Measurements from ENCODE around the gene PUS7L. TPM values are rescaled to one million over a fixed set of nuclear protein-coding genes. Genes with fewer than 3 reads are reported as not detected.
"Not testable (repeated sequence)": the region's sequence is repeated elsewhere in the genome, so short reads cannot be mapped to it uniquely, and the experiment has no call there.

PUS7L gene
- total and polyA plus RNA-seq, 4 experiments from 2014 or later: 25.4 to 26.8 (median 25.5) TPM

DNA sequence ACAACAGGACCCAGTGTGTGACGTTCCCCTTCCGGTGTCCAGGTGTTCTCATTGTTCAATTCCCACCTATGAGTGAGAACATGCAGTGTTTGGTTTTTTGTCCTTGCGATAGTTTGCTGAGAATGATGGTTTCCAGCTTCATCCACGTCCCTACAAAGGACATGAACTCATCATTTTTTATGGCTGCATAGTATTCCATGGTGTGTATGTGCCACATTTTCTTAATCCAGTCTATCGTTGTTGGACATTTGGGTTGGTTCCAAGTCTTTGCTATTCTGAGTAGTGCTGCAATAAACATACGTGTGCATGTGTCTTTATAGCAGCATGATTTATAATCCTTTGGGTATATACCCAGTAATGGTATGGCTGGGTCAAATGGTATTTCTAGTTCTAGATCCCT, 7.2 kb downstream of the PUS7L start:
- CTCF ChIA-PET (ENCODE audit: partially characterized antibody); H3K36me3 ChIP-seq (ENCODE audit: insufficient read depth, low read length); H3K27me3 ChIP-seq (ENCODE audit: insufficient read depth, low read length); POLR2A ChIA-PET (ENCODE audit: partially characterized antibody); H3K4me3 ChIP-seq (ENCODE audit: low read length in 2 of 2); H3K27ac ChIP-seq (ENCODE audit: low read depth, low read length); H3K9me3 Mint-ChIP-seq; DNase-seq; H3K9me3 ChIP-seq (ENCODE audit: control insufficient read depth in 1 of 2, low read length in 2 of 2); H3K4me3 Mint-ChIP-seq; H3K27me3 Mint-ChIP-seq; H3K27ac Mint-ChIP-seq: not testable (repeated sequence)
- H3K36me3 Mint-ChIP-seq: peaks cover 41 to 43% of the 10 kb centered on the region in 2 donors
- intact Hi-C loops (cut with micrococcal nuclease): loop anchor here (10.0 kb wide), 1 partner anchor 1463 kb away; the partner anchor contains the start of gene ANO6
- peaks cover 21 to 41% (median 31%) of the 10 kb centered on the region in 4 donors for H3K4me1 Mint-ChIP-seq
- H3K4me1 ChIP-seq (ENCODE audit: insufficient read depth, low read length): peaks cover 16% of the 10 kb centered on the region

- DNase-seq: no peak
- peaks cover 13% of the 10 kb centered on the region for H3K4me1 ChIP-seq (ENCODE audit: insufficient read depth, low read length)
- H3K27ac ChIP-seq (ENCODE audit: low read depth, low read length): no peak overlapping the region
- no peaks in the 10 kb centered on the region for H3K27me3 Mint-ChIP-seq
- H3K4me1 Mint-ChIP-seq: peaks cover 17 to 37% (median 26%) of the 10 kb centered on the region in 4 donors
- CTCF ChIA-PET (ENCODE audit: partially characterized antibody): no interaction called here
- H3K4me3 ChIP-seq (ENCODE audit: low read length in 2 of 2): no peak overlapping the region
- no peaks in the 10 kb centered on the region for H3K9me3 ChIP-seq (ENCODE audit: control insufficient read depth in 1 of 2, low read length in 2 of 2)
- H3K36me3 ChIP-seq (ENCODE audit: insufficient read depth, low read length): no peaks in the 10 kb centered on the region
- peaks cover 0 to 2% (median 0%) of the 10 kb centered on the region in 8 donors for H3K9me3 Mint-ChIP-seq
- no peak overlapping the region for H3K27ac Mint-ChIP-seq
- H3K27me3 ChIP-seq (ENCODE audit: insufficient read depth, low read length): no peaks in the 10 kb centered on the region
- H3K36me3 Mint-ChIP-seq: peaks cover 45% of the 10 kb centered on the region in 2 donors
- POLR2A ChIA-PET (ENCODE audit: partially characterized antibody): no interaction called here
- intact Hi-C loops (cut with micrococcal nuclease): loop anchor here (10.0 kb wide), 1 partner anchor 1464 kb away; the partner anchor contains the start of gene ANO6
- H3K4me3 Mint-ChIP-seq: no peak overlapping the region
Measured at GRCh38 chr12:43750814-43751213, 7.8 kb downstream of the PUS7L start.

DNA sequence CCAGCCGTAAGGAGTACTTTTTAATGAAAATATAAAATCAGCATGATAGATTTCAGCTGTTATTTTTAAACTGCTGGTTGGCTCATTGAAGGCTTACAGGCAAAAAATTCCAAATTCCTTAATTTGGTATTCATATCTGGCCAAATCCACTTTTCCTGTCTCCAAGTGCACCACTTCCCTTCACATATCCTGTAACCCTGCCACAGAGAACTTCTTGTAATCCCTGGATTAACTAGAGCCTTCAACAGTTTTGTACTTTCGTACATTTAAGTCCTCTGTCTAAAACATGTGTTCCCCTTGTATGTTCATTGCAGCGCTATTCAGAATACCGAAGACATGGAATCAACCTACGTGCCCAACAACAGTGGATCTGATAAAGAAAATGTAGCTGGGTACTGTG, 9.6 kb downstream of the PUS7L start:
- DNase-seq: no peak
- Histone ChIP-seq H3K4me1 (ENCODE audit: insufficient read depth, low read length) (peaks cover 11% of the 10 kb centered on the region), H3K4me3 (ENCODE audit: low read length in 2 of 2) (no peak overlapping the region), H3K36me3 (ENCODE audit: insufficient read depth, low read length) (peaks cover 7% of the 10 kb centered on the region), H3K27me3 (ENCODE audit: insufficient read depth, low read length) (no peaks in the 10 kb centered on the region), H3K9me3 (ENCODE audit: control insufficient read depth in 1 of 2, low read length in 2 of 2) (no peaks in the 10 kb centered on the region), H3K27ac (ENCODE audit: low read depth, low read length) (no peak overlapping the region)
- CTCF ChIA-PET (ENCODE audit: partially characterized antibody): interaction anchor here (1.3 to 1.4 kb wide), 2 partner anchors 9 to 17 kb away, joined by 3 to 4 read pairs; partner anchors contain the start of genes IRAK4 and PUS7L
- peaks cover 0 to 2% (median 0%) of the 10 kb centered on the region in 8 donors for H3K9me3 Mint-ChIP-seq
- H3K4me3 Mint-ChIP-seq: no peak overlapping the region
- H3K36me3 Mint-ChIP-seq: peaks cover 48 to 49% of the 10 kb centered on the region in 2 donors
- no peaks in the 10 kb centered on the region for H3K27me3 Mint-ChIP-seq
- H3K27ac Mint-ChIP-seq: peak overlapping the region in 1 of 7 donors; percentile 4
- POLR2A ChIA-PET (ENCODE audit: partially characterized antibody): no interaction called here
- H3K4me1 Mint-ChIP-seq: peaks cover 16 to 20% (median 18%) of the 10 kb centered on the region in 4 donors
- intact Hi-C loops (cut with micrococcal nuclease): no loop called here

DNA sequence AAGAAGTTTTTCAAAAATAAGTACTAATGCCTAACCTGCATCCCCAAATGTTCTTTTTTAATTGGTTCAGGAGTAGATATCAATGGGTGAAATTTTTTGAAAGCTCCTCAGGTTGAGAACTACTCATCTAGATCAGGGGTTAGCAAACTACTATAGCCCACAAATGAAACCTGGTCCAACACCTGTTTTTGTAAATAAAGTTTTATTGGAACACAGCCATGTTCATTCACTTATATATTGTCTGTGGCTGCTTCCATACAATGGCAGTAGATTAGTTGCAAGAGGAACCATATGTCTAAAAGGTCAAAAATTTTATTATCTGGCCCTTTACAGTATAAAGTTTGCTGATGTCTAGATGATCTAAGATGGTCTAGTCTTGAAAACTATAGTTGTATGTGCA, 13.8 kb downstream of the PUS7L start:
- no peak overlapping the region for H3K4me3 Mint-ChIP-seq
- no peaks in the 10 kb centered on the region for H3K9me3 Mint-ChIP-seq
- DNase-seq: no peak
- H3K27ac Mint-ChIP-seq: no peak overlapping the region
- no peak overlapping the region for H3K27ac ChIP-seq (ENCODE audit: low read depth, low read length)
- ChIA-PET POLR2A (ENCODE audit: partially characterized antibody) (no interaction called here), CTCF (ENCODE audit: partially characterized antibody) (no interaction called here)
- H3K9me3 ChIP-seq (ENCODE audit: control insufficient read depth in 1 of 2, low read length in 2 of 2): no peaks in the 10 kb centered on the region
- no peaks in the 10 kb centered on the region for H3K27me3 Mint-ChIP-seq
- H3K36me3 Mint-ChIP-seq: peaks cover 43 to 55% of the 10 kb centered on the region in 2 donors
- H3K4me3 ChIP-seq (ENCODE audit: low read length in 2 of 2): no peak overlapping the region
- peaks cover 0 to 8% (median under 1%) of the 10 kb centered on the region in 4 donors for H3K4me1 Mint-ChIP-seq
- no peaks in the 10 kb centered on the region for H3K4me1 ChIP-seq (ENCODE audit: insufficient read depth, low read length)
- intact Hi-C loops (cut with micrococcal nuclease): no loop called here
- no peaks in the 10 kb centered on the region for H3K27me3 ChIP-seq (ENCODE audit: insufficient read depth, low read length)
- H3K36me3 ChIP-seq (ENCODE audit: insufficient read depth, low read length): peaks cover 7% of the 10 kb centered on the region

DNA sequence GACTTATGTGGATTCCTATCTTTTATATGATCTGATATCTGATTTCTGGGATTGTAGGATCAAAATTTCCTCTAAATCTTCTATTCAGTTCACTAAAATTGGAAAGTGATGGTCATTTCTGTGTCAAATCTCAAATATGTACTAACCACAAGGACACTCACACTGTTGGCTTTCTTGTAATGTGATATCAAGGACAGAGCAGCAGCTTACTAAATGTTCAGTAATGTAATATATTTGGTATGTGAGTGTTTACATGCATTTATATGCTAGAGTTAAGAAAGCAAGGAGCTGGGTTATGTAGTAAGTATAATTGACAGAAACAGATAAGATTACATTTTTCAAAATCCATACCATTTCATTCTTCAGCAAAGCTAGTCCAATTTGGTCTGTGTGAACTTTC, 16.5 kb downstream of the PUS7L start:
- Mint-ChIP-seq H3K27ac (no peak overlapping the region), H3K4me3 (no peak overlapping the region), H3K27me3 (no peaks in the 10 kb centered on the region), H3K4me1 (peaks cover 0 to 3% (median under 1%) of the 10 kb centered on the region in 4 donors), H3K36me3 (peaks cover 43 to 63% of the 10 kb centered on the region in 2 donors), H3K9me3 (no peaks in the 10 kb centered on the region)
- Histone ChIP-seq H3K27me3 (ENCODE audit: insufficient read depth, low read length) (no peaks in the 10 kb centered on the region), H3K27ac (ENCODE audit: low read depth, low read length) (no peak overlapping the region), H3K36me3 (ENCODE audit: insufficient read depth, low read length) (peaks cover 10% of the 10 kb centered on the region), H3K4me1 (ENCODE audit: insufficient read depth, low read length) (no peaks in the 10 kb centered on the region), H3K4me3 (ENCODE audit: low read length in 2 of 2) (no peak overlapping the region), H3K9me3 (ENCODE audit: control insufficient read depth in 1 of 2, low read length in 2 of 2) (no peaks in the 10 kb centered on the region)
- intact Hi-C loops (cut with micrococcal nuclease): no loop called here
- CTCF ChIA-PET (ENCODE audit: partially characterized antibody): no interaction called here
- POLR2A ChIA-PET (ENCODE audit: partially characterized antibody): no interaction called here
- DNase-seq: no peak

DNA sequence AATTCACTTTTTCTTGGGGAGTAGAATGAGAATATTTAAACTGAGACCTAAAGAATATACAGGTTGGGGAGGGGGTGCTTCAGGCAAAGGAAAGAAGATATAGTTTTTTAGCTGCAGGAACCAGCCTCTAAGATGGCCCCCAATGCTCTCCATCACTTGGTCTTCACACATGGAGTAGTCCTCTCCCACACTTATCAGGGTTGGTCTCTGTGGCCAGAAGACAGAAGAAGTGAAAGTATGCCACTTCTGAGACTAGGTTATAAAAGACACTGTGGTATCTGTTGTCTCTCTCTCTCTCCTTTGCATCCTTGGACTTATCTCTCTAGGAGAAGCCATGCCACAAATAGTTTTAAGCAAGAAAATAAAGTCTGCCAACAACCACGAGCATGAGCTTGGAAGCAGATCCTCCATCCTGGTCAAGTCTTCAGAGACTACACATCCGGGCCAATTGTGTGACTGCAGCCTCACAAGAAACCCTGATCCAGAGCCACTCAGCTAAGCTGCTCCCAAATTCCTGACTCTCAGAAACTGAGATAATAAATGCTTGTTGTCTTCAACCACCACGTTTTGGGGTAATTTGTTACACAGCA, 18.0 kb downstream of the PUS7L start:
- H3K27ac Mint-ChIP-seq: no peak overlapping the region
- H3K9me3 Mint-ChIP-seq: no peaks in the 10 kb centered on the region
- no peaks in the 10 kb centered on the region for H3K27me3 Mint-ChIP-seq
- Histone ChIP-seq H3K27me3 (ENCODE audit: insufficient read depth, low read length) (no peaks in the 10 kb centered on the region), H3K36me3 (ENCODE audit: insufficient read depth, low read length) (peaks cover 10% of the 10 kb centered on the region), H3K4me1 (ENCODE audit: insufficient read depth, low read length) (no peaks in the 10 kb centered on the region), H3K9me3 (ENCODE audit: control insufficient read depth in 1 of 2, low read length in 2 of 2) (no peaks in the 10 kb centered on the region), H3K4me3 (ENCODE audit: low read length in 2 of 2) (no peak overlapping the region), H3K27ac (ENCODE audit: low read depth, low read length) (no peak overlapping the region)
- intact Hi-C loops (cut with micrococcal nuclease): no loop called here
- POLR2A ChIA-PET (ENCODE audit: partially characterized antibody): no interaction called here
- no peak overlapping the region for H3K4me3 Mint-ChIP-seq
- peaks cover 0 to 2% (median under 1%) of the 10 kb centered on the region in 4 donors for H3K4me1 Mint-ChIP-seq
- CTCF ChIA-PET (ENCODE audit: partially characterized antibody): no interaction called here
- H3K36me3 Mint-ChIP-seq: peaks cover 45 to 64% of the 10 kb centered on the region in 2 donors
- no peak for DNase-seq

DNA sequence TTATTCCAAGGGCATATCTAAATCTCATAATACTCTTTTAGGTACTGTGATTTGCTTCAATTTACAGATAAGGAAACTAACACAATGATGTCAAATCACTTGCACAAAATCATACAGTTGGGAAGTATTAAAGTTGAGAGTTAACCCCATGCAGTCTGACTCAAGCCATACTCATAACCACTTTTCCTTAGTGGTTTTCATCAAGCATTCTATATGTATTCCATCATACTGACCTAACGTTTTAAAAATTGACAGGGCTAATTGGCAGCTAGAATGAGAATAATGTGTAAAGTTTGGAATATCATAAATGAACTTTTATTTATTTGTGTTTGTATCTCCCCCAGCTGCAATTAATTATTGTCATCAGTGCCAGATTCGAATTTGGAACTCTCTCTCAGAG, 20.9 kb downstream of the PUS7L start:
- Mint-ChIP-seq H3K27ac (no peak overlapping the region), H3K4me1 (peaks cover 0 to 1% (median 0%) of the 10 kb centered on the region in 4 donors), H3K36me3 (peaks cover 40 to 59% of the 10 kb centered on the region in 2 donors), H3K9me3 (no peaks in the 10 kb centered on the region), H3K4me3 (no peak overlapping the region), H3K27me3 (no peaks in the 10 kb centered on the region)
- CTCF ChIA-PET (ENCODE audit: partially characterized antibody): no interaction called here
- peaks cover 10% of the 10 kb centered on the region for H3K36me3 ChIP-seq (ENCODE audit: insufficient read depth, low read length)
- H3K27me3 ChIP-seq (ENCODE audit: insufficient read depth, low read length): no peaks in the 10 kb centered on the region
- intact Hi-C loops (cut with micrococcal nuclease): no loop called here
- no peaks in the 10 kb centered on the region for H3K9me3 ChIP-seq (ENCODE audit: control insufficient read depth in 1 of 2, low read length in 2 of 2)
- H3K4me3 ChIP-seq (ENCODE audit: low read length in 2 of 2): no peak overlapping the region
- no peaks in the 10 kb centered on the region for H3K4me1 ChIP-seq (ENCODE audit: insufficient read depth, low read length)
- H3K27ac ChIP-seq (ENCODE audit: low read depth, low read length): no peak overlapping the region
- DNase-seq: no peak
- POLR2A ChIA-PET (ENCODE audit: partially characterized antibody): no interaction called here

Measured in CD4-positive, alpha-beta memory T cell (primary cell).